GM21786 (cell line): Measurements from ENCODE around the gene WASHC2A.
"Not testable (repeated sequence)": the region's sequence is repeated elsewhere in the genome, so short reads cannot be mapped to it uniquely, and the experiment has no call there.

Source experiments
- ATAC-seq: cut with Tn5 transposase; IDR thresholded peaks from one replicate; pipeline ENCODE4 v1.9.1; 2021; ENCODE audit not compliant: unreplicated experiment

The WASHC2A gene

GRCh38 chr10:50063100-50063499 is 4.7 kb upstream of the WASHC2A start:
- ATAC-seq: no peak

GRCh38 chr10:50068352-50068659 is 552 bp downstream of the WASHC2A start:
- ATAC-seq: not testable (repeated sequence)

- ATAC-seq: not testable (repeated sequence)
These were observed 7.4 kb downstream of the WASHC2A start for GRCh38 chr10:50075139-50075538.

GRCh38 chr10:50075544-50075943 is 7.8 kb downstream of the WASHC2A start:
- not testable (repeated sequence) for ATAC-seq

GRCh38 chr10:50091304-50091703 is 23.6 kb downstream of the WASHC2A start:
- ATAC-seq: not testable (repeated sequence)

GRCh38 chr10:50092928-50093327 is 25.2 kb downstream of the WASHC2A start:
- ATAC-seq: not testable (repeated sequence)

- not testable (repeated sequence) for ATAC-seq
These were observed 26.9 kb downstream of the WASHC2A start for GRCh38 chr10:50094630-50095029.

- not testable (repeated sequence) for ATAC-seq
These were observed 27.6 kb downstream of the WASHC2A start for GRCh38 chr10:50095402-50095801.

- ATAC-seq: not testable (repeated sequence)
These were observed 29.0 kb downstream of the WASHC2A start for GRCh38 chr10:50096722-50097121.

GRCh38 chr10:50098645-50099044 is 30.9 kb downstream of the WASHC2A start:
- not testable (repeated sequence) for ATAC-seq

GRCh38 chr10:50101139-50101582 is 33.4 kb downstream of the WASHC2A start:
- not testable (repeated sequence) for ATAC-seq

- not testable (repeated sequence) for ATAC-seq
These were observed 34.0 kb downstream of the WASHC2A start for GRCh38 chr10:50101747-50102146.

GRCh38 chr10:50102267-50102666 is 34.5 kb downstream of the WASHC2A start:
- ATAC-seq: peak; percentile 87

GRCh38 chr10:50108999-50109698 is 41.4 kb downstream of the WASHC2A start:
- ATAC-seq: not testable (repeated sequence)

- ATAC-seq: not testable (repeated sequence)
These were observed 44.8 kb downstream of the WASHC2A start for GRCh38 chr10:50112419-50113112.

GRCh38 chr10:50126765-50127164 is 59.0 kb downstream of the WASHC2A start:
- not testable (repeated sequence) for ATAC-seq

GRCh38 chr10:50127770-50128292 is 60.1 kb downstream of the WASHC2A start:
- ATAC-seq: not testable (repeated sequence)

- not testable (repeated sequence) for ATAC-seq
These were observed 63.7 kb downstream of the WASHC2A start for GRCh38 chr10:50131245-50131965.

- not testable (repeated sequence) for ATAC-seq
These were observed 64.6 kb downstream of the WASHC2A start for GRCh38 chr10:50132322-50132721.

GRCh38 chr10:50132841-50133240 is 65.1 kb downstream of the WASHC2A start:
- ATAC-seq: not testable (repeated sequence)

GRCh38 chr10:50143512-50144174 is 75.9 kb downstream of the WASHC2A start:
- not testable (repeated sequence) for ATAC-seq
